WTC11 (cell line): ENCODE measurements around the gene NOM1.

ENCODE experiments used
- ARID4B ChIP-seq: sonication (generic); formaldehyde crosslinking; IDR thresholded peaks from 2 replicates; pipeline ENCODE4 v1.8.0; 2023; ENCODE audit warnings: missing genetic modification reagents, mild to moderate bottlenecking, borderline replicate concordance
- CREB1 ChIP-seq: sonication (generic); formaldehyde crosslinking; IDR thresholded peaks from 2 replicates; pipeline ENCODE4 v1.8.0; 2023; ENCODE audit warnings: mild to moderate bottlenecking, missing genetic modification reagents
- CTCF ChIP-seq: fragments of 200-600 bp; IDR thresholded peaks from 2 replicates; pipeline ENCODE4 v1.8.0; 2022; ENCODE audit warnings: antibody characterized with exemption
- ELF4 ChIP-seq: sonication (generic); formaldehyde crosslinking; IDR thresholded peaks from 2 replicates; pipeline ENCODE4 v1.8.1; 2022; ENCODE audit warnings: low read depth, mild to moderate bottlenecking, moderate library complexity, missing genetic modification reagents
- FOXP1 ChIP-seq: sonication (generic); formaldehyde crosslinking; IDR thresholded peaks from 2 replicates; pipeline ENCODE4 v1.8.0; 2022; ENCODE audit warnings: missing genetic modification reagents, mild to moderate bottlenecking, moderate library complexity, borderline replicate concordance
- JUN ChIP-seq: sonication (generic); formaldehyde crosslinking; IDR thresholded peaks from 2 replicates; pipeline ENCODE4 v1.8.0; 2023; ENCODE audit warnings: mild to moderate bottlenecking, missing genetic modification reagents
- MAX ChIP-seq: sonication (generic); formaldehyde crosslinking; IDR thresholded peaks from 2 replicates; pipeline ENCODE4 v1.8.0; 2022; ENCODE audit warnings: mild to moderate bottlenecking, missing genetic modification reagents
- MLX ChIP-seq: sonication (generic); formaldehyde crosslinking; IDR thresholded peaks from 2 replicates; pipeline ENCODE4 v1.8.1; 2023; ENCODE audit warnings: mild to moderate bottlenecking, missing genetic modification reagents, moderate library complexity
- SP1 ChIP-seq: sonication (generic); formaldehyde crosslinking; conservative IDR thresholded peaks from 2 replicates; pipeline ENCODE4 v1.8.1; 2022; ENCODE audit warnings: missing genetic modification reagents
- TP53 ChIP-seq: sonication (generic); formaldehyde crosslinking; IDR thresholded peaks from 2 replicates; pipeline ENCODE4 v1.8.1; 2023; ENCODE audit warnings: mild to moderate bottlenecking, missing genetic modification reagents
- ZNF232 ChIP-seq: sonication (generic); formaldehyde crosslinking; IDR thresholded peaks from 2 replicates; pipeline ENCODE4 v1.8.0; 2022; ENCODE audit warnings: mild to moderate bottlenecking, missing genetic modification reagents
- ZNF416 ChIP-seq: fragments of 250-450 bp; sonication (Bioruptor Pico); IDR thresholded peaks from 2 replicates; pipeline ENCODE4 v1.9.0; 2021; ENCODE audit warnings: mild to moderate bottlenecking, inconsistent platforms
- ZSCAN18 ChIP-seq: fragments of 250-450 bp; sonication (Bioruptor Pico); IDR thresholded peaks from 2 replicates; pipeline ENCODE4 v2.1.2; 2022; ENCODE audit warnings: mild to moderate bottlenecking, moderate library complexity

GRCh38 chr7:156929789-156930539, 19.5 kb upstream of the NOM1 start:
- TF ChIP-seq JUN (no peak), SP1 (CRISPR knock-in tag) (no peak), CTCF (no peak), MAX (CRISPR knock-in tag) (no peak), ELF4 (CRISPR knock-in tag) (no peak), FOXP1 (no peak), ARID4B (CRISPR knock-in tag) (no peak), ZNF416 (CRISPR knock-in tag) (no peak), ZNF232 (CRISPR knock-in tag) (no peak), MLX (no peak), ZSCAN18 (CRISPR knock-in tag) (no peak), TP53 (no peak), CREB1 (CRISPR knock-in tag) (no peak)
